Activated T-cell treated with anti-CD3 and anti-CD28 coated beads, Interleukin-2, amount 50 U/mL, for 4 hours (primary cell): ENCODE measurements around the gene EYA2. TPM values are rescaled to one million over a fixed set of nuclear protein-coding genes. Genes with fewer than 3 reads are reported as not detected.

Source experiments
- ATAC-seq, 2 donors: fragments of 200-7000 bp; cut with Tn5 transposase; one replicate each; pipeline ENCODE4 v1.10.0; 2021
- DNase-seq: peaks from one replicate; pipeline ENCODE4 v3.0.0-alpha.2; 2020
- H3K27me3 Mint-ChIP-seq: one replicate; pipeline ENCODE4 v1.8.0; 2021; ENCODE audit warnings: low read depth, mixed read lengths
- H3K36me3 Mint-ChIP-seq: one replicate; pipeline ENCODE4 v1.8.0; 2022; ENCODE audit warnings: mixed read lengths; ENCODE audit not compliant: insufficient read depth
- H3K4me1 Mint-ChIP-seq: one replicate; pipeline ENCODE4 v1.8.0; 2021; ENCODE audit warnings: low read depth, mixed read lengths
- H3K4me3 Mint-ChIP-seq: one replicate; pipeline ENCODE4 v1.8.0; 2021; ENCODE audit warnings: mild to moderate bottlenecking, moderate library complexity, mixed read lengths
- H3K9me3 Mint-ChIP-seq: one replicate; pipeline ENCODE4 v1.8.0; 2021; ENCODE audit warnings: mixed read lengths
- total RNA-seq, 3 donors: library from RNA; stranded (reverse); gene quantifications; one replicate each; pipeline ENCODE4 v1.2.1, GENCODE V29; 2021

The EYA2 gene
- total RNA-seq, 3 donors from 2014 or later = not detected

- no peaks in the 10 kb centered on the region for H3K4me1 Mint-ChIP-seq
- no peak overlapping the region for H3K4me3 Mint-ChIP-seq
- no peaks in the 10 kb centered on the region for H3K36me3 Mint-ChIP-seq
- H3K9me3 Mint-ChIP-seq = no peaks in the 10 kb centered on the region
- DNase-seq (no peak), ATAC-seq (no peak)
- H3K27me3 Mint-ChIP-seq = peaks cover 1% of the 10 kb centered on the region
Observed at GRCh38 chr20:46933150-46933549, 38.5 kb downstream of the EYA2 start.

- Mint-ChIP-seq H3K4me1 (no peaks in the 10 kb centered on the region), H3K9me3 (no peaks in the 10 kb centered on the region), H3K27me3 (peaks cover 4% of the 10 kb centered on the region), H3K4me3 (no peak overlapping the region), H3K36me3 (no peaks in the 10 kb centered on the region)
- no peak for ATAC-seq
- no peak for DNase-seq
Observed at GRCh38 chr20:46934746-46935287, 40.2 kb downstream of the EYA2 start.

DNA sequence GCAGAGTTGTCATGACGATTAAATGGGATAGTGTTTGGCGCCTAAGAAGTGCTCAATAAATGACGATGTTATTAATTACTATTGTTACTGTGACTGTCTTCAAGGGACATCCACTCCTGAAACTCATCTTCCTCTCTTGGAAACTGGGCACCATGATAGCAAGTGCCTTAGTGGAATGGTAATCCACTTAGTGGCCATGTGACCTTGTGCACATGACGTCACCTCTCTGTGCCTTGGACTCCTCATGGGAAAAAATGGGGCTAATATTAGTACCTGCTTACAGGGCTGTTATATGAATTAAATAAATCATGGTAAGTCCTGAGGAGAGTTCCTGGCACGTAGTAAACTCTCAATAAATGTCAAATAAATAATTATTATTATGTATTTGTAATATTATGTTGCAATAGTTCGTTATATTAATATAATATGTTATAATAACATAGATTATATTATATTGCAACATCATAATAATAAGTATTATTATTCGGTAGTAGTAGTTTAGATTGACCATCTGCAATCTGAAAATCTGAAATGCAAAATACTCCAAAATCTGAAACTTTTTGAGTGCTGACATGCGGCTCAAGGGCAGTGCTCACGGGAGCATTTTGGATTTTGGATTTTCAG is 40.9 kb downstream of the EYA2 start:
- no peaks in the 10 kb centered on the region for H3K4me1 Mint-ChIP-seq
- no peaks in the 10 kb centered on the region for H3K9me3 Mint-ChIP-seq
- no peaks in the 10 kb centered on the region for H3K36me3 Mint-ChIP-seq
- DNase-seq (no peak), ATAC-seq (no peak)
- H3K27me3 Mint-ChIP-seq = peaks cover 4% of the 10 kb centered on the region
- H3K4me3 Mint-ChIP-seq = no peak overlapping the region

GRCh38 chr20:46936415-46937156 is 41.9 kb downstream of the EYA2 start:
- ATAC-seq = no peak

GRCh38 chr20:46937157-46937523 is 42.5 kb downstream of the EYA2 start:
- peaks cover 4% of the 10 kb centered on the region for H3K27me3 Mint-ChIP-seq
- no peak overlapping the region for H3K4me3 Mint-ChIP-seq
- no peak for DNase-seq
- ATAC-seq = no peak
- H3K4me1 Mint-ChIP-seq = no peaks in the 10 kb centered on the region
- no peaks in the 10 kb centered on the region for H3K9me3 Mint-ChIP-seq
- H3K36me3 Mint-ChIP-seq = no peaks in the 10 kb centered on the region

More at GRCh38 chr20:46936415-46937156, 41.9 kb downstream of the EYA2 start:
- peaks cover 4% of the 10 kb centered on the region for H3K27me3 Mint-ChIP-seq
- H3K4me3 Mint-ChIP-seq = no peak overlapping the region
- DNase-seq = no peak
- H3K9me3 Mint-ChIP-seq = no peaks in the 10 kb centered on the region
- no peaks in the 10 kb centered on the region for H3K4me1 Mint-ChIP-seq
- no peaks in the 10 kb centered on the region for H3K36me3 Mint-ChIP-seq

DNA sequence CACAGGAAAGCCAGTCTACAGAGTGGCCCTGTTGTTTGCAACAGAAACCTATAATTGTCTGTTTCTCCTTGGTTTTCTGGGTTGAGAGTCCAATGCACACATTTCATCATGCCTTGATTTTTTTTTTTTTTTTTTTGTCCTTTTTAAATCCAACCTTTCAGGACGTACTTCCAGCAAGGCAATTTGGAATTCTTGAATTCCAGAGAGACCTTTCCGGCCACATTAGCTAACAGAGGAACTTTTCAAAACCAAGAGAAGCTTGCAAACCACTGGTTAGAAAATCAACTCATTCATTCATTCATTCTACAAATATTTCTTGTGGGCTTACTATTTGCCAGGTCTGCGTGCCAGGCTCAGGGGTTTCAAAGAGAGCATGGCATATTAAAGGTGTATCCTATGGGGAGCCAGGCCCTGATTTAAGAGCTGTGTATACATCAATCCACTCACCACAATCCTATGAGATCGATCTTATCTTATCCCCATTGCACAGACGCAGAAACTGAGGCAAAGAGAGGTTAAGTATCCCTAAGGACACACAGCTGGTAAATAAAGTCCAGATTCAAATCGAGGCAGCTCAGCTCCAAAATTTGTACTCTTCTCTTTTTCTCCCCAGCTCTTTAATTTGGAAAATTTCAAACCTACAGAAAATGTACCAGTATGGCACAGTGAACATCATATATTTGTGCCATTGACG is 43.0 kb downstream of the EYA2 start:
- Mint-ChIP-seq H3K27me3 (peaks cover 4% of the 10 kb centered on the region), H3K4me1 (no peaks in the 10 kb centered on the region), H3K36me3 (no peaks in the 10 kb centered on the region), H3K4me3 (no peak overlapping the region), H3K9me3 (no peaks in the 10 kb centered on the region)
- ATAC-seq (no peak), DNase-seq (no peak)

DNA sequence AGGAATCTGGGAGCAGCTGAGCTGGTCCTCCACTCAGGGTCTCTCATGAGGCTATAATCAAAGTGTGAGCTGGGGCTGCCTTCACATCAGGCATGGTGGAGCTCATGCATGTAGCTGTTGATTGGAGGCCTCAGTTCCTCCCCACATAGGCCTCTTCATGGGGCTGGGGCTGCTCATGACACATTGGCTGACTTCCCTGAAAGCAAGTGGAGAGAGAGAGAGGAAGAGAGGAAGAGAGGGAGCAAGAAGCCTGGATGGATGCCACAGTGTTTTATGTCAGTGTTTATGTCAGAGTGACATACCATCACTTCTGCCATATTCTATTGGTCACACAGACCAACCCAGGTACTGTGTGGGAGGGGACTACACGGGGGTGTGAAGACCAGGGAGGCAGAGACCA is 43.8 kb downstream of the EYA2 start:
- no peak for ATAC-seq
- Mint-ChIP-seq H3K36me3 (no peaks in the 10 kb centered on the region), H3K4me1 (no peaks in the 10 kb centered on the region), H3K9me3 (no peaks in the 10 kb centered on the region), H3K27me3 (peaks cover 7% of the 10 kb centered on the region), H3K4me3 (no peak overlapping the region)
- no peak for DNase-seq

GRCh38 chr20:46939031-46939965 is 44.7 kb downstream of the EYA2 start:
- DNase-seq (no peak), ATAC-seq (peak in 1 of 2 donors; percentile 52)
- H3K9me3 Mint-ChIP-seq = no peaks in the 10 kb centered on the region
- H3K4me1 Mint-ChIP-seq = no peaks in the 10 kb centered on the region
- no peaks in the 10 kb centered on the region for H3K36me3 Mint-ChIP-seq
- no peak overlapping the region for H3K4me3 Mint-ChIP-seq
- peaks cover 7% of the 10 kb centered on the region for H3K27me3 Mint-ChIP-seq

GRCh38 chr20:46940616-46941015 is 46.0 kb downstream of the EYA2 start:
- Mint-ChIP-seq H3K27me3 (peaks cover 7% of the 10 kb centered on the region), H3K4me1 (no peaks in the 10 kb centered on the region), H3K9me3 (no peaks in the 10 kb centered on the region), H3K4me3 (no peak overlapping the region), H3K36me3 (no peaks in the 10 kb centered on the region)
- ATAC-seq (no peak), DNase-seq (no peak)

- Mint-ChIP-seq H3K9me3 (no peaks in the 10 kb centered on the region), H3K27me3 (peaks cover 7% of the 10 kb centered on the region), H3K4me1 (no peaks in the 10 kb centered on the region), H3K36me3 (no peaks in the 10 kb centered on the region), H3K4me3 (no peak overlapping the region)
- DNase-seq (no peak), ATAC-seq (no peak)
Observed at GRCh38 chr20:46941404-46941803, 46.8 kb downstream of the EYA2 start.

DNA sequence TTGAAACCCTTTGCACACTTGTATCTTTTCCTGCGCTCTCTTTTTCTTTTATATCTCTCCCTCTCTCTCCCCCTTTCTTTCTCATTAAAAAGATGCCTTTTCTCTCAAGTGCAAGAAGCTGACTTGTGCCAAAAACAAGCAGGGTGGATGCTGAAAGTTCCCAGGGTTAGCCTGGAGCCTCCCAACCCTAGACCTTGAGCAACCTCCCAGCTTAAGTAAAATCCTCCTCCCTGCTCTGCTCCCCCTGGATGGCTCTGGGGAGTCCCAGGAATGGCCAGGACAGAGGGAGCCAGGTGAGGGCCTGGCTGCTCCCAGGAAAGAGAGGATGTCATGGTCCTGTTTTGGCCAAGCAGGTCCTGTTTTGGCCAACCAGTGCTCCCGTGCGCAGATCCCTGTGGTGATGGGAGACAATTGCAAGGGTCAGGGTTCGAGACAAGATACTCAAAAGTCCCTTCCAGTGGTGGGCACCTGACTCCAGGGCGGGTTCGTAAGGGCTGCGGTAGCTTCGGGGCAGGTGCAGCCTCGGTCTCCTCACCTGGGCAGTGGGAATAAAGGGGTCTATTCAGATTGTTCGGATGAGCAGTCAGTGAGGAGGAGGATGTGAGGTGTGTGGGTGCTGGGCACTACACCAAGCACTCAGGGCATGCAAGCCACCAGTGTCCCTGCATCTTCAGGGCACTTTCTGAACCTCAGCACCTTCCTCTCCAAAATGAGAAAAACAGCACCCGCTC is 49.4 kb downstream of the EYA2 start:
- no peak for DNase-seq
- Mint-ChIP-seq H3K4me3 (no peak overlapping the region), H3K4me1 (no peaks in the 10 kb centered on the region), H3K36me3 (no peaks in the 10 kb centered on the region), H3K27me3 (peaks cover 9% of the 10 kb centered on the region), H3K9me3 (no peaks in the 10 kb centered on the region)
- ATAC-seq = no peak

DNA sequence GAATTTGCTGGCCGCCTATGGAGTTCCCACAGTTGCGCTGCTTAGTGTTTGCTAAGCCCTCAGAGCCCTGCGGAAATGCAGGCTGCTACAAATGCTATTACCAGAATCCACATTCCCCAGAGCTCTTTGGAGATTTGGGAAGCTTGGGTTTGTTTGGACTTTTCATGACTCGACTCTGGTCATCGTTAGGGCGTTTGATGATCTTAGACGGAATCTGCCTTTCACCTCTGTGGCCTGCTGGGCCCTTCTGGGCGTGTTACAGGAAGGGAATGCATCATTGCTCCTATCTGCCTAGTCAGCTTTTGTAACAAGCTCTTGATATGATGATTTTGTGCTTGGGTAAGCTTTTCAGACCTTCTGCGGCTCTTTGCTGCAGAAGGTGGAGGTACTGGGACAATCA is 50.8 kb downstream of the EYA2 start:
- ATAC-seq = no peak

GRCh38 chr20:46946181-46946624 is 51.6 kb downstream of the EYA2 start:
- Mint-ChIP-seq H3K4me1 (no peaks in the 10 kb centered on the region), H3K27me3 (peaks cover 9% of the 10 kb centered on the region), H3K4me3 (no peak overlapping the region), H3K36me3 (no peaks in the 10 kb centered on the region), H3K9me3 (no peaks in the 10 kb centered on the region)
- ATAC-seq (no peak), DNase-seq (no peak)

More for the DNA sequence above, 50.8 kb downstream of the EYA2 start:
- Mint-ChIP-seq H3K9me3 (no peaks in the 10 kb centered on the region), H3K27me3 (peaks cover 9% of the 10 kb centered on the region), H3K36me3 (no peaks in the 10 kb centered on the region), H3K4me1 (no peaks in the 10 kb centered on the region), H3K4me3 (no peak overlapping the region)
- no peak for DNase-seq
